ENCODE results near the gene ZSCAN18. TPM values are rescaled to one million over a fixed set of nuclear protein-coding genes. Genes with fewer than 3 reads are reported as not detected.

The ZSCAN18 gene
- total and polyA plus RNA-seq, 2 donors (not counting 1 experiment from before 2014, with no cell fraction given) = 81.0 to 90.5 TPM

DNA sequence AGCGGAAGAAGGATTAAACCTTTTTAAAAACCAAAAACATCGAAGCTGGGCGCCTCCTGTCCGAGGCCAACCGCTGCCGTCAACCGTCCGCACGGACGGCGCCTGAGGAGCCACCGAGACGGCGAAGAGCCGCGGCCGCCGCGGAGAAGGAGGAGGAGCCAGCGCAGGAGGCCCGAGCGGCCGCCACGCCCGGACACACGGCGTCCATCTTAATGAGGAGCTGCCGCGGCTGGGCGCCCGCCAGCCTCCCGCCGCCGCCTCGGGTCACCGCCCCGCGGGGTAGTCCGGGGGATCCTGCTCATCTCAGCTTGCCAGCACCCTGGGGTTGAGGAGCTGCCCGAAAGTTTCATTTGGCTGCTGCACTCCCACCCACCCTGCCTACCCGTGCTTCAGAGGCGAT, 53.6 kb downstream of the ZSCAN18 start:
- ATAC-seq (ENCODE audit: low read depth) = no peak
- intact Hi-C loops (cut with micrococcal nuclease) = no loop called here
- no peaks in the 10 kb centered on the region for H3K36me3 ChIP-seq (replicated peaks in 1 of 2; ENCODE audit: control extremely low read depth in 1 of 2, control insufficient read depth in 1 of 2, extremely low read depth in 1 of 2, insufficient read depth in 2 of 2, low read length in 1 of 2)
- 70% methylated on average over 40 of the region's 42 CpGs for WGBS (ENCODE audit: insufficient coverage)
- no peak overlapping the region for H2AFZ ChIP-seq (ENCODE audit: insufficient read depth, low read depth, low read length, poor library complexity, severe bottlenecking)
- Mint-ChIP-seq H3K4me1 (no peaks in the 10 kb centered on the region), H3K9me3 (ENCODE audit: insufficient read depth) (peaks cover 12% of the 10 kb centered on the region), H3K4me3 (no peak overlapping the region), H3K27me3 (no peaks in the 10 kb centered on the region), H3K27ac (no peak overlapping the region)
- no peaks in the 10 kb centered on the region for H3K79me2 ChIP-seq (ENCODE audit: control insufficient read depth, insufficient read depth, low read length)
- no peak overlapping the region for H3K27ac ChIP-seq (ENCODE audit: low read length in 2 of 2)
- no peaks in the 10 kb centered on the region for H4K20me1 ChIP-seq (ENCODE audit: control insufficient read depth, insufficient read depth, low read length, poor library complexity, severe bottlenecking)
- H3K9me3 ChIP-seq (ENCODE audit: control extremely low read depth in 1 of 3, control insufficient read depth in 2 of 3, insufficient read depth in 1 of 3, low read length in 2 of 3) = peaks cover 1 to 95% (median 4%) of the 10 kb centered on the region in 3 donors
- H3K4me2 ChIP-seq (replicated peaks; ENCODE audit: low read depth, low read length, poor library complexity, severe bottlenecking) = no peak overlapping the region
- TF ChIP-seq EZH2 (IDR thresholded peaks at IDR 0.05; ENCODE audit: borderline replicate concordance, insufficient read depth, low read depth, low read length, poor library complexity, severe bottlenecking) = no peak
- TF ChIP-seq, protein P1, sequence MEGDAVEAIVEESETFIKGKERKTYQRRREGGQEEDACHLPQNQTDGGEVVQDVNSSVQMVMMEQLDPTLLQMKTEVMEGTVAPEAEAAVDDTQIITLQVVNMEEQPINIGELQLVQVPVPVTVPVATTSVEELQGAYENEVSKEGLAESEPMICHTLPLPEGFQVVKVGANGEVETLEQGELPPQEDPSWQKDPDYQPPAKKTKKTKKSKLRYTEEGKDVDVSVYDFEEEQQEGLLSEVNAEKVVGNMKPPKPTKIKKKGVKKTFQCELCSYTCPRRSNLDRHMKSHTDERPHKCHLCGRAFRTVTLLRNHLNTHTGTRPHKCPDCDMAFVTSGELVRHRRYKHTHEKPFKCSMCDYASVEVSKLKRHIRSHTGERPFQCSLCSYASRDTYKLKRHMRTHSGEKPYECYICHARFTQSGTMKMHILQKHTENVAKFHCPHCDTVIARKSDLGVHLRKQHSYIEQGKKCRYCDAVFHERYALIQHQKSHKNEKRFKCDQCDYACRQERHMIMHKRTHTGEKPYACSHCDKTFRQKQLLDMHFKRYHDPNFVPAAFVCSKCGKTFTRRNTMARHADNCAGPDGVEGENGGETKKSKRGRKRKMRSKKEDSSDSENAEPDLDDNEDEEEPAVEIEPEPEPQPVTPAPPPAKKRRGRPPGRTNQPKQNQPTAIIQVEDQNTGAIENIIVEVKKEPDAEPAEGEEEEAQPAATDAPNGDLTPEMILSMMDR (IDR thresholded peaks at IDR 0.05) = no peak
- ChIA-PET CTCF (no interaction called here), POLR2A (no interaction called here)
- H3K27me3 ChIP-seq (replicated peaks in 1 of 4; ENCODE audit: control extremely low read depth in 1 of 4, control insufficient read depth in 3 of 4, insufficient read depth in 4 of 4, low read length in 3 of 4) = peaks cover 0 to 5% (median 1%) of the 10 kb centered on the region in 4 experiments
- no peak for DNase-seq
- H3K9ac ChIP-seq (ENCODE audit: low read length) = no peak overlapping the region
- H3K4me3 ChIP-seq (ENCODE audit: control extremely low read depth in 1 of 5, extremely low read depth in 1 of 5, insufficient read depth in 1 of 5, low read depth in 2 of 5, low read length in 4 of 5) = no peak overlapping the region
- no peaks in the 10 kb centered on the region for H3K4me1 ChIP-seq (ENCODE audit: control insufficient read depth in 2 of 2, insufficient read depth in 2 of 2, low read length in 2 of 2)

GRCh38 chr19:58042495-58043340, 55.3 kb downstream of the ZSCAN18 start:
- DNase-seq (no peak), ATAC-seq (ENCODE audit: low read depth) (no peak)
- 52% methylated on average over 44 of the region's 54 CpGs for WGBS (ENCODE audit: insufficient coverage)
- Mint-ChIP-seq H3K4me3 (no peak overlapping the region), H3K27me3 (peaks cover 6% of the 10 kb centered on the region), H3K27ac (no peak overlapping the region), H3K9me3 (ENCODE audit: insufficient read depth) (peaks cover 8% of the 10 kb centered on the region), H3K4me1 (no peaks in the 10 kb centered on the region)
- Histone ChIP-seq H3K9me3 (ENCODE audit: control extremely low read depth in 1 of 3, control insufficient read depth in 2 of 3, insufficient read depth in 1 of 3, low read length in 2 of 3) (peaks cover 1 to 95% (median 4%) of the 10 kb centered on the region in 3 donors), H3K4me2 (replicated peaks; ENCODE audit: low read depth, low read length, poor library complexity, severe bottlenecking) (no peak overlapping the region), H3K27ac (ENCODE audit: low read length in 2 of 2) (no peak overlapping the region), H3K4me3 (ENCODE audit: control extremely low read depth in 1 of 5, extremely low read depth in 1 of 5, insufficient read depth in 1 of 5, low read depth in 2 of 5, low read length in 4 of 5) (no peak overlapping the region), H4K20me1 (ENCODE audit: control insufficient read depth, insufficient read depth, low read length, poor library complexity, severe bottlenecking) (no peaks in the 10 kb centered on the region), H3K27me3 (replicated peaks in 1 of 4; ENCODE audit: control extremely low read depth in 1 of 4, control insufficient read depth in 3 of 4, insufficient read depth in 4 of 4, low read length in 3 of 4) (peaks cover 0 to 16% (median 1%) of the 10 kb centered on the region in 4 experiments), H3K36me3 (replicated peaks in 1 of 2; ENCODE audit: control extremely low read depth in 1 of 2, control insufficient read depth in 1 of 2, extremely low read depth in 1 of 2, insufficient read depth in 2 of 2, low read length in 1 of 2) (no peaks in the 10 kb centered on the region), H3K79me2 (ENCODE audit: control insufficient read depth, insufficient read depth, low read length) (no peaks in the 10 kb centered on the region), H3K4me1 (ENCODE audit: control insufficient read depth in 2 of 2, insufficient read depth in 2 of 2, low read length in 2 of 2) (no peaks in the 10 kb centered on the region), H2AFZ (ENCODE audit: insufficient read depth, low read depth, low read length, poor library complexity, severe bottlenecking) (no peak overlapping the region), H3K9ac (ENCODE audit: low read length) (no peak overlapping the region)
- ChIA-PET CTCF (no interaction called here), POLR2A (no interaction called here)
- TF ChIP-seq EZH2 (IDR thresholded peaks at IDR 0.05; ENCODE audit: borderline replicate concordance, insufficient read depth, low read depth, low read length, poor library complexity, severe bottlenecking) = no peak
- TF ChIP-seq, protein P1 (IDR thresholded peaks at IDR 0.05) = no peak
- intact Hi-C loops (cut with micrococcal nuclease) = no loop called here
